SH-SY5Y (cell line): Measurements from ENCODE around the gene GRM8.

ENCODE experiments used
- GATA2 ChIP-seq: IDR thresholded peaks from 2 replicates; pipeline ENCODE4 v1.6.1; 2011; ENCODE audit warnings: mild to moderate bottlenecking, low read depth, low read length
- GATA3 ChIP-seq: IDR thresholded peaks from 2 replicates; pipeline ENCODE4 v1.6.1; 2011; ENCODE audit warnings: low read depth, mild to moderate bottlenecking, low read length, moderate library complexity

DNA sequence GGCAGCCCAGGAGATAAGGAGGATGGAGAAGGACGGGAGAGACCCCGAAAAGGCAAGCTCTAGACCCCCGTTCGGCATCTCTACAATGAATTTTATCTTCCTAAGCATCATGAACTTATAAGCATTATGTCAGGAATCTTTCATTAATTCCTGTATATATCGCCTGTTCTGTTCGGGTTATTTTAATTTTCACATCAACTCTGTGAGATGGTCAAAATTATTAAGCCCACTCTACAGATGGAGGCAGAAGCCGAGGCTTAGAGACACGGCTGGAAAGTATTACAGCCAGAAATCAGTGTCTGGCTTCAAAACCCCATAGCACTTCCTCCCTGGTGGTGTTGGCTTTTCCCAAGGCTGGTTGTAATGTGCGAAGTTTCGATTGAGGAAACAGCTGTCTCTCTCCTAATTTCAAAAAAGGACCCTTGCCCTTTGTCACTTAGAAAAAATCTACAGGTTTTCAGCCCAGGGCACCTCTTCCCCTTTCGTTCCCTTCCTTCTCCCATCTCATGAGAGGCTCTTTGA lies 1.5 kb upstream of the GRM8 start:
- no peak for TF ChIP-seq GATA3
- peak; percentile 76; the same call in 1 of the 2 replicates for TF ChIP-seq GATA2
